Neutrophil (primary cell): ENCODE data around the gene KIFAP3.

Experiments
- H3K27ac ChIP-seq: fragments of 200-600 bp; sonication (generic); 2 replicates; pipeline ENCODE4 v1.5.1; 2016; ENCODE audit warnings: mild to moderate bottlenecking, moderate library complexity
- H3K27me3 ChIP-seq: fragments of 200-600 bp; sonication (generic); 2 replicates; pipeline ENCODE4 v1.6.0; 2016; ENCODE audit warnings: mild to moderate bottlenecking
- H3K36me3 ChIP-seq: fragments of 200-600 bp; sonication (generic); 2 replicates; pipeline ENCODE4 v1.5.1; 2017
- H3K4me1 ChIP-seq, 2 experiments: fragments of 200-600 bp in 1 of 2; sonication (generic) in 1 of 2; 1 replicate in 1 of 2; 2 replicates in 1 of 2; pipeline versions ENCODE4 v1.5.1 to v1.6.1; 2013 to 2016; ENCODE audit warnings: low read depth in 1 of 2, low read length in 1 of 2, mild to moderate bottlenecking in 1 of 2, moderate library complexity in 1 of 2; ENCODE audit not compliant: control insufficient read depth in 1 of 2, insufficient read depth in 1 of 2
- H3K4me3 ChIP-seq, 2 experiments: fragments of 200-600 bp in 1 of 2; sonication (generic) in 1 of 2; 1 replicate in 1 of 2; 2 replicates in 1 of 2; pipeline ENCODE4 v1.5.1; 2013 to 2016; ENCODE audit warnings: low read depth in 1 of 2, low read length in 1 of 2, mild to moderate bottlenecking in 1 of 2, moderate library complexity in 1 of 2
- H3K9me3 ChIP-seq: fragments of 200-600 bp; sonication (generic); 2 replicates; pipeline ENCODE4 v1.5.1; 2016
- CTCF ChIP-seq: fragments of 200-600 bp; sonication (generic); IDR thresholded peaks from 2 replicates; pipeline ENCODE4 v1.5.1; 2016; ENCODE audit warnings: antibody characterized with exemption

KIFAP3 gene

DNA sequence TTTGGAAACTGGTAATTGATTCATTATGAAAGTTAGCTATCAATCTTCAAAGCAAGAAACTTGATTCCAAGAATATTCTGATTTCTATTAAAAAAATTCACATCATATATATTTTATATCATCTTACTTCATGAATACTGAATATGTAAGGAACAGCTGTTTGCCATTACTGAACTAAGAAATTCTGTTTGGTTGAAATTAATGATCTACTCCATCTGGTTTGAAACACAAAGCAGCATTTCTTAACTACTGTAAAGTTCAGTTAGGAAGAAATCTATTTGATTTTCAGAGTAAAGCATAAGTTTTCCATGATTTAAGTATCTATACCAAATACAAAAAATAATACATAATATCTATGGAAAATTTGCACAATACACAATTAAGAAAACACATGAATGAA is 114.8 kb downstream of the KIFAP3 start:
- TF ChIP-seq CTCF, result no peak
- Histone ChIP-seq H3K9me3 (no peaks in the 10 kb centered on the region), H3K36me3 (no peaks in the 10 kb centered on the region), H3K4me1 (no peaks in the 10 kb centered on the region), H3K4me3 (no peak overlapping the region), H3K27ac (no peak overlapping the region), H3K27me3 (no peaks in the 10 kb centered on the region)

- H3K9me3 ChIP-seq, result no peaks in the 10 kb centered on the region
- TF ChIP-seq CTCF, result no peak
- no peaks in the 10 kb centered on the region for H3K4me1 ChIP-seq
- no peaks in the 10 kb centered on the region for H3K27me3 ChIP-seq
- no peak overlapping the region for H3K4me3 ChIP-seq
- H3K27ac ChIP-seq, result no peak overlapping the region
- no peaks in the 10 kb centered on the region for H3K36me3 ChIP-seq
Observed at GRCh38 chr1:169958987-169959386, 115.5 kb downstream of the KIFAP3 start.

- Histone ChIP-seq H3K27me3 (no peaks in the 10 kb centered on the region), H3K9me3 (no peaks in the 10 kb centered on the region), H3K36me3 (no peaks in the 10 kb centered on the region), H3K4me1 (no peaks in the 10 kb centered on the region), H3K27ac (no peak overlapping the region), H3K4me3 (no peak overlapping the region)
- TF ChIP-seq CTCF, result no peak
Observed at GRCh38 chr1:169957884-169958283, 116.6 kb downstream of the KIFAP3 start.

DNA sequence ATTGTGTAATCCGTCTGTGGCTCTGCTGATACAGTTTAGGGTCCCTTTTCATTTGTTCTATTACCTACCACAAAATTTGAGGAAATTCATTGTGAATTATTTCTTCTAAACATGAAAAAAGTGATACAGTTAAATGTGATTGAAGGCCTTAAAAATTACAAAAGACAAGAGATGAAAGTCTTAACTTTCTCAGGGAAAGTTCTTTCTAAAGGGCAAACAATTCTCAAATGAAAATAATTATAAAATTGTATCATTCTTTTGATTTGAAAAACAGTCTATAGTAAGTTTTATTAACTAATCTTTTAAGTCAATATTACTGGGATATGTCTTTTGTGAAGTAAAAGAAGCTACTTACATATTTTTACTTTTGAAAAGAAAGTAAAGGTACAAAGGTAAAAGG is 123.4 kb downstream of the KIFAP3 start:
- Histone ChIP-seq H3K27me3 (no peaks in the 10 kb centered on the region), H3K4me3 (no peak overlapping the region), H3K36me3 (no peaks in the 10 kb centered on the region), H3K27ac (no peak overlapping the region), H3K9me3 (no peaks in the 10 kb centered on the region), H3K4me1 (no peaks in the 10 kb centered on the region)
- no peak for TF ChIP-seq CTCF

GRCh38 chr1:169949139-169949538 is 125.4 kb downstream of the KIFAP3 start:
- no peak overlapping the region for H3K27ac ChIP-seq
- no peak for TF ChIP-seq CTCF
- H3K36me3 ChIP-seq, result peaks cover under 1% of the 10 kb centered on the region

GRCh38 chr1:169946206-169946605 is 128.3 kb downstream of the KIFAP3 start:
- TF ChIP-seq CTCF, result no peak
- H3K36me3 ChIP-seq, result peaks cover 6% of the 10 kb centered on the region
- H3K4me1 ChIP-seq, result no peaks in the 10 kb centered on the region
- H3K27ac ChIP-seq, result no peak overlapping the region
- no peak overlapping the region for H3K4me3 ChIP-seq
- no peaks in the 10 kb centered on the region for H3K9me3 ChIP-seq
- H3K27me3 ChIP-seq, result no peaks in the 10 kb centered on the region

More at GRCh38 chr1:169949139-169949538, 125.4 kb downstream of the KIFAP3 start:
- Histone ChIP-seq H3K4me3 (no peak overlapping the region), H3K9me3 (no peaks in the 10 kb centered on the region), H3K27me3 (no peaks in the 10 kb centered on the region), H3K4me1 (no peaks in the 10 kb centered on the region)
